Umbilical cord (tissue), 2 donors: ENCODE data around the gene NDST1. TPM values are rescaled to one million over a fixed set of nuclear protein-coding genes. Genes with fewer than 3 reads are reported as not detected.

Source experiments
- DNase-seq: peaks from one replicate; pipeline ENCODE4 v3.0.0-alpha.2; 2015; ENCODE audit warnings: low spot score
- total RNA-seq: library from RNA; depleted of rRNA; stranded (reverse); fragments of >200 nt; gene quantifications from one replicate; pipeline ENCODE4 v1.2.3, GENCODE V29; 2014; ENCODE audit warnings: low replicate concordance; ENCODE audit not compliant: insufficient read depth

Gene NDST1
- total RNA-seq, 1 donor from 2014 or later: 47.4 TPM

- DNase-seq: peak; percentile 48
These were observed 18.3 kb upstream of the NDST1 start for GRCh38 chr5:150489360-150490295.

- DNase-seq: no peak
These were observed 17.6 kb upstream of the NDST1 start for GRCh38 chr5:150490296-150490669.

- no peak for DNase-seq
These were observed 17.2 kb upstream of the NDST1 start for GRCh38 chr5:150490754-150491153.

- DNase-seq: no peak
These were observed 16.1 kb upstream of the NDST1 start for GRCh38 chr5:150491876-150492275.

- DNase-seq: peak; percentile 43
These were observed 15.3 kb upstream of the NDST1 start for GRCh38 chr5:150492621-150493020.

GRCh38 chr5:150496098-150496497 is 11.8 kb upstream of the NDST1 start:
- no peak for DNase-seq

- DNase-seq: no peak
These were observed 11.4 kb upstream of the NDST1 start for GRCh38 chr5:150496534-150496933.

- peak; percentile 85 for DNase-seq
These were observed 10.5 kb upstream of the NDST1 start for GRCh38 chr5:150497274-150497988.

GRCh38 chr5:150497989-150498317 is 10.0 kb upstream of the NDST1 start:
- no peak for DNase-seq

- no peak for DNase-seq
These were observed 9.4 kb upstream of the NDST1 start for GRCh38 chr5:150498501-150498900.

GRCh38 chr5:150498971-150499370 is 9.0 kb upstream of the NDST1 start:
- DNase-seq: no peak

- no peak for DNase-seq
These were observed 8.4 kb upstream of the NDST1 start for GRCh38 chr5:150499437-150499956.

- no peak for DNase-seq
These were observed 7.5 kb upstream of the NDST1 start for GRCh38 chr5:150500328-150500841.

GRCh38 chr5:150500905-150501304 is 7.0 kb upstream of the NDST1 start:
- no peak for DNase-seq

- DNase-seq: peak; percentile 34
These were observed 5.8 kb upstream of the NDST1 start for GRCh38 chr5:150502106-150502505.

GRCh38 chr5:150502847-150503246 is 5.1 kb upstream of the NDST1 start:
- DNase-seq: no peak

GRCh38 chr5:150503386-150503785 is 4.5 kb upstream of the NDST1 start:
- DNase-seq: no peak

GRCh38 chr5:150503977-150504620 is 3.8 kb upstream of the NDST1 start:
- no peak for DNase-seq

GRCh38 chr5:150505041-150505511 is 2.9 kb upstream of the NDST1 start:
- no peak for DNase-seq

GRCh38 chr5:150505816-150506215 is 2.1 kb upstream of the NDST1 start:
- DNase-seq: no peak

GRCh38 chr5:150506571-150507473 is 1.1 kb upstream of the NDST1 start:
- DNase-seq: no peak
